Activated gamma-delta T cell treated with anti-CD3 and anti-CD28 coated beads, Interleukin-2, amount 50 U/mL, for 16 hours (primary cell): ENCODE results near the gene UGT1A10.

Experiments used
- DNase-seq: peaks from one replicate; pipeline ENCODE4 v3.0.0-alpha.2; 2020; ENCODE audit warnings: low read depth

UGT1A10 gene

DNA sequence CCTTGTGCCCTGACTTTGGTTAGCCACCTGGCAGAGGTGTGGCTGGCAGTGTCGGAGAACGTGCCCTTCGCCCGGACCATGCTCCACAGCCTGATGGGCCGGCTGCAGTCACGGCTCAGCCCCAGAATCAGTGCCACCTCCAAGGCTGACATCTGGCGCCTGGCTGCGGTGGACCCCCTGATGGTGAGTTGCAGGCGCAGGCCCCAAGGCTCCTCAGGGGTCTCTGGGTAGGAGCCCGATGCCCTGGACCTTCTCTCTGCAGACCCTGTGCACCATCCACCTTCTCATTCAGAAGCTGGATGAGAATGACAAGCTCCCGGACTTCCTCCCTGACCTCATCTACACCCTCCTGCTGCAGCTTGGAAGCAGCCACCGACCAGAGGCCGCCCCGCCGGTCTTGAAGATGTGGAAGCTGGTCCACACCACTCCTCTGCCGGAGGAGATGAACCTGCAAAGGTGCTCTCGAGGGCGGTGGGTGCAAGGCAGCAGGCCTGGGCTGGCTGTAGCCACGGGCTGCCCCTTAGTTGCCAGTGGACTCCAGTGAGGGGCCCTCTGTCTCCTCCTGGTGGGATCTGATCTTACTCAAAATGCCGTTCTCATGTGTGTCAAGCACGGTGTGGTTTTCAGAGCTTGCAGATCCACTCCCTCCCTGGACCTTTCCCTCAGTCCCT is 186.0 kb downstream of the UGT1A10 start:
- no peak for DNase-seq
